ENCODE results near the gene SPZ1. TPM values are rescaled to one million over a fixed set of nuclear protein-coding genes. Genes with fewer than 3 reads are reported as not detected.

SPZ1 gene
- total RNA-seq, 4 donors from 2014 or later = not detected

DNA sequence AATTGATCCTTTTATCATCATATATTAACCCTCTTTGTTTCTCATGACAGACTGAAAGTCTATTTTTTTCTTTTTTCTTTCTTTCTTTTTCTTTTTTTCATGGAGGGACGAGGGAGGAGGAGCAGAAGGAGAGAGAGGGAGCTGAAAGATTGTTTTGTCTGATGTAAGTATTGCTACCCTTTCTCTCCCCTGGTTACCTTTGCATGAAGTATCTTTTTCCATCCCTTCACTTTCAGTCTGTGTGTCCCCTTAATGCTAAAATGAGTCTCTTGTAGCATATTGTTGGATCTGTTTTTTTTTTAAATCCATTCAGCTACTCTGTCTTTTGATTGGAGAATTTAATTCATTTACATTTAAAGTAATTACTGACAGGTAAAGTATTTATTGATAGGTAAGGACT is 36.4 kb upstream of the SPZ1 start:
- no peak overlapping the region for H3K27ac ChIP-seq
- no peaks in the 10 kb centered on the region for H3K36me3 ChIP-seq
- H3K27me3 ChIP-seq = no peaks in the 10 kb centered on the region
- no peaks in the 10 kb centered on the region for H3K4me1 ChIP-seq
- H3K4me3 ChIP-seq = no peak overlapping the region
- DNase-seq = no peak
- no peaks in the 10 kb centered on the region for H3K9me3 ChIP-seq
- TF ChIP-seq, protein P1, sequence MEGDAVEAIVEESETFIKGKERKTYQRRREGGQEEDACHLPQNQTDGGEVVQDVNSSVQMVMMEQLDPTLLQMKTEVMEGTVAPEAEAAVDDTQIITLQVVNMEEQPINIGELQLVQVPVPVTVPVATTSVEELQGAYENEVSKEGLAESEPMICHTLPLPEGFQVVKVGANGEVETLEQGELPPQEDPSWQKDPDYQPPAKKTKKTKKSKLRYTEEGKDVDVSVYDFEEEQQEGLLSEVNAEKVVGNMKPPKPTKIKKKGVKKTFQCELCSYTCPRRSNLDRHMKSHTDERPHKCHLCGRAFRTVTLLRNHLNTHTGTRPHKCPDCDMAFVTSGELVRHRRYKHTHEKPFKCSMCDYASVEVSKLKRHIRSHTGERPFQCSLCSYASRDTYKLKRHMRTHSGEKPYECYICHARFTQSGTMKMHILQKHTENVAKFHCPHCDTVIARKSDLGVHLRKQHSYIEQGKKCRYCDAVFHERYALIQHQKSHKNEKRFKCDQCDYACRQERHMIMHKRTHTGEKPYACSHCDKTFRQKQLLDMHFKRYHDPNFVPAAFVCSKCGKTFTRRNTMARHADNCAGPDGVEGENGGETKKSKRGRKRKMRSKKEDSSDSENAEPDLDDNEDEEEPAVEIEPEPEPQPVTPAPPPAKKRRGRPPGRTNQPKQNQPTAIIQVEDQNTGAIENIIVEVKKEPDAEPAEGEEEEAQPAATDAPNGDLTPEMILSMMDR (IDR thresholded peaks at IDR 0.05) = no peak
- no peak for TF ChIP-seq POLR2A (IDR thresholded peaks at IDR 0.05)

DNA sequence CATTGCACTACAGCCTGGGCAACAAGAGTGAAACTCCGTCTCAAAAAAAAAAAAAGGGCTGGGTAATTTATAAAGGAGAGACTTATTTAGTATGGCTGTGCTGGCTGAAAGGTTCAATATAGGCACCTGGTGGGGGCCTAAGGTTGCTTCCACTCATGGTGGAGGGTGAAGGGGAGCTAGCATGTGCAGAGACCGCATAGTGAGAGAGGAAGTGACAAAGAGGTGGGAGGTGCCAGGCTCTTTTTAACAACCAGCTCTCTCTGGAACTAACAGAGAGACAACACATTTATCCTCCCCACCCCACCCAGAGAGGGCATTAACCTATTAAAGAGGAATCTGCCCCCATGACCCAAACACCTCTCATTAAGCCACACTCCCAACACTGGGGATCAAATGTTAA is 35.1 kb upstream of the SPZ1 start:
- Histone ChIP-seq H3K4me3 (no peak overlapping the region), H3K36me3 (no peaks in the 10 kb centered on the region), H3K27me3 (no peaks in the 10 kb centered on the region), H3K4me1 (no peaks in the 10 kb centered on the region), H3K9me3 (no peaks in the 10 kb centered on the region), H3K27ac (no peak overlapping the region)
- no peak for TF ChIP-seq POLR2A (IDR thresholded peaks at IDR 0.05)
- TF ChIP-seq, protein P1 (IDR thresholded peaks at IDR 0.05) = no peak
- no peak for DNase-seq

DNA sequence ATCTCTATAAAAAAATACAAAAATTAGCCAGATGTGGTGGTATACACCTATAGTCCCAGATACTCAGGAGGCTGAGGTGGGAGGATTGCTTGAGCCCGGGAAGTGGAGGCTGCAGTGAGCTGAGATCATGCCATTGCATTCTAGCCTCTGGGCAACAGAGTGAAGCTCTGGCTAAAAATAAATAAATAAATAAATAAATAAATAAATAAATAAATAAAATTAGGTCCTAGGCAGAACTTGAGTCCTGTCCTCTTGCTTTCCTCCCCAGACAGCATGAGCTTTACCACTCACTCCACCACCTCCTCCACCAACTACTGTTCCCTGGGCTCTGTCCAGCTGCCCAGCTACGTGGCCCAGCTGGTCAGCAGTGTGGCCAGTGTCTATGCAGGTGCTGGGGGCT is 31.6 kb upstream of the SPZ1 start:
- no peaks in the 10 kb centered on the region for H3K9me3 ChIP-seq
- H3K4me1 ChIP-seq = no peaks in the 10 kb centered on the region
- no peak for DNase-seq
- no peak overlapping the region for H3K27ac ChIP-seq
- H3K4me3 ChIP-seq = no peak overlapping the region
- H3K36me3 ChIP-seq = no peaks in the 10 kb centered on the region
- no peak for TF ChIP-seq POLR2A (IDR thresholded peaks at IDR 0.05)
- TF ChIP-seq, protein P1 (IDR thresholded peaks at IDR 0.05) = no peak
- H3K27me3 ChIP-seq = no peaks in the 10 kb centered on the region

DNA sequence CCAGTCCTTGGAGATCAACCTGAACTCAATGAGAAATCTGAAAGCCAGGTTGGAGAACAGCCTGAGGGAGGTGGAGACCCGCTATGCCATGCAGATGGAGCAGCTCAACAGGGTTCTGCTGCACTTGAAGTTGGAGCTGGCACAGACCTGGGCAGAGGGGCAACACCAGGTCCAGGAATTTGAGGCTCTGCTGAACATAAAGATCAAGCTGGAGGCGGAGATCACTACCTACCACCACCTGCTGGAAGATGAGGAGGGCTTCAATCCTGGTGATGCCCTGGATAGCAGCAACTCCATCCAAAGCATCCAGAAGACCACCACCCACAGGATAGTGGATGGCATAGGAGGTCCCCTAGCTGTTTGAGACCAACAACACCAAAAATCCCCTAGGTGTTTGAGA is 30.5 kb upstream of the SPZ1 start:
- no peak for DNase-seq
- no peak for TF ChIP-seq POLR2A (IDR thresholded peaks at IDR 0.05)
- TF ChIP-seq, protein P1 (IDR thresholded peaks at IDR 0.05) = no peak
- H3K27ac ChIP-seq = no peak overlapping the region
- H3K4me3 ChIP-seq = no peak overlapping the region
- H3K4me1 ChIP-seq = no peaks in the 10 kb centered on the region
- H3K27me3 ChIP-seq = no peaks in the 10 kb centered on the region
- no peaks in the 10 kb centered on the region for H3K36me3 ChIP-seq
- H3K9me3 ChIP-seq = no peaks in the 10 kb centered on the region

DNA sequence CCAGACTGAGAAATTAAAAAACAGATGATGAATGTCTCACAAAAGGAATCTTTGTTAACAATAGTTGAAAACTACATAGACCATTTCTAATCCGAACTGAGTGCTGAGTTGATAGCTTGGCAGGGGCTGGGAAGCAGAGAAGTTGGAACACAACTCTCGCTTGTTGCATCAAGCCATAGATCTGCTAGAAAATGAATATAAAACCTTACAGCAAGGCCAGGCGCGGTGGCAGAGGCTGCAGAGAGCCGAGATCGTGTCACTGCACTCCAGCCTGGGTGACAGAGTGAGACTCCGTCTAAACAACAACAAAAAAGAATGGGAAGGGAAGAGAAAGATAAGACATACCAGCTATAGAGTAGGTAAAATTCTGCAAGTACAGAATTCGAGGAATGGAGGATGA is 28.0 kb upstream of the SPZ1 start:
- Histone ChIP-seq H3K4me3 (no peak overlapping the region), H3K9me3 (no peaks in the 10 kb centered on the region), H3K27ac (no peak overlapping the region), H3K4me1 (no peaks in the 10 kb centered on the region), H3K27me3 (no peaks in the 10 kb centered on the region), H3K36me3 (no peaks in the 10 kb centered on the region)
- TF ChIP-seq, protein P1 (IDR thresholded peaks at IDR 0.05) = no peak
- TF ChIP-seq POLR2A (IDR thresholded peaks at IDR 0.05) = no peak
- no peak for DNase-seq

DNA sequence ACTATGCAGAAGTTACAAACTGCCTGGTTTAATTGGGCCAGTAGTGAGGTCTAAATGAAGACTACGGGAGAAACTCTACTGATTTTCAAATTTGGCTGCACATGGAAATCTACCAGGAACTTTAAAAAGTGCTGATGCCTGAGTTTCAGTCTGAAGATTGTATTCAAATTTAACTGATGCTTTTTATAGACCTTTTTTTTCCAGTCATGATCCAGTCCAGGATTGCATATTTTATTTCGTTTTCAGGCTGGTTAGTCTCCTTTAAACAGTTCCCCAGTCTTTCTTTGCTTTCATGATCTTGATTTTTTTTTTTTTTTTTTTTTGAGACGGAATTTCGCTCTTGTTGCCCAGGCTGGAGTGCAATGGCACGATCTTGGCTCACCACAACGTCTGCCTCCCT is 23.7 kb upstream of the SPZ1 start:
- no peaks in the 10 kb centered on the region for H3K27me3 ChIP-seq
- no peak for TF ChIP-seq POLR2A (IDR thresholded peaks at IDR 0.05)
- TF ChIP-seq, protein P1 (IDR thresholded peaks at IDR 0.05) = no peak
- no peak overlapping the region for H3K4me3 ChIP-seq
- no peaks in the 10 kb centered on the region for H3K9me3 ChIP-seq
- no peak overlapping the region for H3K27ac ChIP-seq
- DNase-seq = no peak
- H3K36me3 ChIP-seq = no peaks in the 10 kb centered on the region
- no peaks in the 10 kb centered on the region for H3K4me1 ChIP-seq
